GM21515 (cell line): Measurements from ENCODE around the gene ITGB6.

Experiments
- ATAC-seq: cut with Tn5 transposase; IDR thresholded peaks from one replicate; pipeline ENCODE4 v1.9.1; 2021; ENCODE audit not compliant: unreplicated experiment

ITGB6 gene

GRCh38 chr2:160222546-160223283, 22.6 kb upstream of the ITGB6 start:
- ATAC-seq, result no peak

DNA sequence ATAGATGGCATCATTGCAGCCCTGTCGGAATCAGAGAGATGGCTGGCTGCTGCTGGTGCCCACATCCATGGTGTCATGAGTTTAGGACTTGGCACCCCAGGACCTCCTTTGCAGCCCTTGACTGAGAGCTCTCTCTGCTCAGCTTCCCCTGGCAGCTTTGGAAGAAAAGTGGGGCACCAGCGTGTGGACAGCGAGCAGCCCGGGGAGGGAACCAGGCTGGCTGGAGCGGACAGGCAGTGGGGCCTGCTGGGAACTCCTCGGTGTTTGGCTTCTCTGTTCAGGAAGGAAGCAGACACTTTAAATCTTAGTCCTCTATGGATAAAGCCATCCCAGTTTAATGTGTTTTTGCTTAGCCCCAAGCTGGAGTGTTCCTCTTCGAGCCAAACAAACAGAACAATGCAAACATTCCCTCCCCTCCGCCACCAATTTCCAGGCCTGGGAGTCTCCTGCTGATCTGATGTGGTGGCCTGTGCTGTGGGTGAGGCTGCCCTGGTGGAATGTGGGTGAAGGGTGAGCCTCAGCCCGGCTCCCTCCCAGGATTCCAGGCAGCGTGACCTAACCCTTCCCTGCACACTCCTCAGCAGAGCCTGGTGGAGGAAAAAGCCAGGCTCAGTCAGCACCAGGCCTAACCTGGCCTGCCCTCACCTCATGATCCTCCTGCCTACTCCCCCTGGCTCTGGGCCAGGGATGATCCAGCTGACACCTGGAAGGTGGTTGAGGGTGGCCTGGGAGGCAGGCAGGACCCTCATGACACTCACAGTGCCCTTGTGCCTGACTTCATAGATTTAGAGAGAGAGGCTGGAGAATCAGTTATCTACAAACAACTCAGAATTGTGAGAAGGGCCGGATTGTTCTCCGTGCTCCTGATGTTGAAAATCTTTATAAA, 21.6 kb upstream of the ITGB6 start:
- ATAC-seq, result no peak

DNA sequence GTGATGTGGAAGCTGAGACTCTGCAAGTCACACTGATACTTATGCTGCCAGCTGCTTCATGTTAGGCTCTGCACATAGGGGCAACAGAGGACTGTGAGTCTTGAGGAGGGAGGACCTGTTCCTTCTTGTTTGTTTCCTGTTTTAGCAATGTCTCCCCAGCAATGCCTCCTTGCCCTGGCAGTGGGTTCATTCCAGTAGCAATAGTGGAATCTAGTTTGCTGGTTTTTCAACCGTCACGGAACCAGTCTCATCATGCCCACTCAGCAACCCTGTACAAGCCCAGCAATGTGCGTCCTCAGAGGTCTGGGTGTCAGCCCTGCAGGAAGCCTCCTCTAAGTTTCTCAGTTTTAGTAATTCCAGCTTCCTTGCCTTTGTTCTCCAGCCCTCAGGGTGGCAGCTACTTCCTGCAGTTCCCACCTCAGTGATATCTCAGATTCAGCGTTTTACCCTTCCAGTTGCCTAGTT, 20.5 kb upstream of the ITGB6 start:
- no peak for ATAC-seq

GRCh38 chr2:160220026-160220425, 20.0 kb upstream of the ITGB6 start:
- no peak for ATAC-seq

DNA sequence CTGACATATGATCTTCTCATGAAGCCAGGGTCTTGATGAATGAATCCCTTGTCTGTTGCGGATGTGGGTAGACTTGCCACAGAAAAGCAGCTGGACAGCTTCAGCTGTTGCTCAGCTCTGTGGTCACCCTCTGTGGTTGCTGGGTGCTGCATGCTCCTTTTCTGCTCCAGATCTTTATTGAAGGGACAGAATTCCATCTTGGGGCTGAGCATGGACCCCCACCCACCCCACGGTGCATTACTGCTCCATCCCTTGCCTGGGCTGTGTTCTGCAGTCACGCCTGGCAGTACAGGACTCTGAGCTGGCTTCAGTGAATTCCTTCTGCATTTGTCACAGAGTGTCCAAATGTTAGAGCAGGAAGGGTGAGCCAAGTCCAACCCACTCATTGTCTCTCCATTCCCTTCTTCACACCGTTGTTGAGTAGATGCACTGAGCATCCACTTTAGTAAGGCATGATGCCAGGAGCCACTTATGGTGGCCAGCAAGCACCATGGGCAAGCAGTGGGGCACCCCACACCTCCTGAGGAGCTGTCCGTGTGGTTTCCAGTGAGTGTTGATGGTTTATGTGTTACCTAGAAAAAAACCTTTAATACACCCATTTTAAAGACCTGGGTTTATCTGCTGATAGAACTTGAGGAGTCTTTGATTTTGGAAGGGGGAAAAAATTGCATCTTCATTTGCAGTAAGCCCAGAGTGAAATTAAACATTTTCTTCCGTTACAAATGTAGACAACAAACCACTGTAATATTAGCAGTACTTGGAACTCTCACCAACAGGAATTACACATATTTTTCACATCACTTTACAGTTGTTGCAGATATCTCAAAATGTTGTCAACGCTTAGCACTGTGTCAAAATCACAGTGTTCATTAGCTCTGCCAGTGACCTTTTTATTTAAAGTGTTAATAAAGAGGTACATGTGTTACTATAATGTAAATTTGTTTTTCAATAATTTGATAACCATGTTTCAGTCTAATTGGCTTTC, 14.7 kb upstream of the ITGB6 start:
- no peak for ATAC-seq

GRCh38 chr2:160213511-160213910, 13.4 kb upstream of the ITGB6 start:
- no peak for ATAC-seq

GRCh38 chr2:160210599-160211138, 10.6 kb upstream of the ITGB6 start:
- ATAC-seq, result peak; percentile 97

DNA sequence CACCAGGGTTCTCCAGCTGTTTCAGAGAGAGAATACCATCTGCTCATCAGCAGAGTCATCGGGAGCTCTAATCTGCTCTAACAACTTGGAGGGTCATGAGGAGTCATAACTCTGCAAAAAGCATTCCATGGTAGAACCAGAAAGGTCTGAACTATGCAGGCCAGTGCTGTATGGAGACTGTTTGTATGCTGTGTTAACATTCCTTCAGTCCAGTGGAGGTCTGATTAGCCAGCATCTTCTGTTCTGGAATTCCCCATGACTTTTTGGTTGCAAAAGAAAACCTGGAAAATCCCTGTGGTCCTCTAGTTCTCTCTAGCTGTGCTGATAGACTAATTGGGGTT, 9.4 kb upstream of the ITGB6 start:
- no peak for ATAC-seq

DNA sequence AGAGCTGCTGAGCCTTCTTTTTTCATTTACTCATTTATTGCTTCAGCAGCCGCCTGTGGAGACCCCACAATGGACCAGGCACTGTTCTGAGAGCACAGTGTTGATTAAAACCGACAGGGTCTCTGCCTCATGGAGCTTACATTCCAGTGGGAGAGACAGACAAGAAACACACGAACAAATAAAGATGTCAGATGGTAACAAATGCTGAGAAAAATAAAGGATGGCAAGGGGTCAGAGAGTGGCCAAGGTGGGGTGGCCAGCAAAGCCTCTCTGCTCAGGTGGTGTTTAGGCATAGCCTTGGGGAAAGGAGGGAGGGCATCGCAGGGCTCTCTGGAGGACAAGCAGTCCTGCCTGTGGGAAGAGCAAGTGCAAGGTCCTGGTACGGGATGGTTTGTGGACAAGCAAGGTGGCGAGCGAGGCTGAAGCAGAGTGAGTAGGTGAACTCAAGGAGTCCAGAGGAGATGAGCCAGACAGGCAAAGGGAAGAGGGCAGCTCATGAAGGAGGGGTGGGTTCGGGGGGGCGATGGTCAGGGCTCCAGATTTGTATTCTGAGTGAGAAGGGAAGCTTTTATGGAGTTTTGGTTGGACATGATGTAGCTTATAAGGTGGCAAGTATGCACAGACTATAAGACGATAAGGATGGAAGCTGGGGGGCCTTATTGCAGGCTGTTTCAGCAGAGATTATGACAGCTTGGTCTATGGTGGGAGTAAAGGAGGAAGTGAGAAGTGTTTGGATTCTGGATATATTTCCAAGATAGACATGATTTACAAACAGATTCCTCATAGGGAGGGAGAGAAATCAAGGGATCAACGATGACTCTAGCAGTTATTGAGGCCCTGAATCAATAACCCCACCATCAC, 8.8 kb upstream of the ITGB6 start:
- no peak for ATAC-seq

- no peak for ATAC-seq
These were observed 8.0 kb upstream of the ITGB6 start for GRCh38 chr2:160207804-160208654.

- ATAC-seq, result no peak
These were observed 7.2 kb upstream of the ITGB6 start for GRCh38 chr2:160207271-160207670.

- ATAC-seq, result no peak
These were observed 6.4 kb upstream of the ITGB6 start for GRCh38 chr2:160206436-160206835.

DNA sequence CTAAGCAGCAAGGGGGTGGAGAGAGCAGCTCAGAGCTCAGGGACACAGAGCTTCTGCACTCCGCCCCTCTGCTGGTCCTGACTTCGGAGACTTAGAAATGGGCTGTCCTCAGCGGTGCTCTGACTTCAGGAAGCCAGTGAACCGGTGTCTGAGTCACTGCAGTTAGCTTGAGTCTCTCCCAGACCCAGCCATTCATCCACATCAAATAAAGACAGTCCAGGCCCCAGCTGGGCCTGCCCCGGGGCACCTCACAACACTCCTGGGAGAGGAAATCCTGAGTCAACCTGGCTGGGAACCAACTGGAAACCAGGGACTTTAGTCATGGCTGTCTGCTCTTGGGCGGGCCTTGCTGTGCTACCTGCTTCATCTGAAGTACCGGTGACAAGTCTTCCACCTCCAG, 5.4 kb upstream of the ITGB6 start:
- ATAC-seq, result no peak

- ATAC-seq, result no peak
These were observed 3.4 kb upstream of the ITGB6 start for GRCh38 chr2:160203422-160203821.

GRCh38 chr2:160203007-160203406, 2.9 kb upstream of the ITGB6 start:
- no peak for ATAC-seq

DNA sequence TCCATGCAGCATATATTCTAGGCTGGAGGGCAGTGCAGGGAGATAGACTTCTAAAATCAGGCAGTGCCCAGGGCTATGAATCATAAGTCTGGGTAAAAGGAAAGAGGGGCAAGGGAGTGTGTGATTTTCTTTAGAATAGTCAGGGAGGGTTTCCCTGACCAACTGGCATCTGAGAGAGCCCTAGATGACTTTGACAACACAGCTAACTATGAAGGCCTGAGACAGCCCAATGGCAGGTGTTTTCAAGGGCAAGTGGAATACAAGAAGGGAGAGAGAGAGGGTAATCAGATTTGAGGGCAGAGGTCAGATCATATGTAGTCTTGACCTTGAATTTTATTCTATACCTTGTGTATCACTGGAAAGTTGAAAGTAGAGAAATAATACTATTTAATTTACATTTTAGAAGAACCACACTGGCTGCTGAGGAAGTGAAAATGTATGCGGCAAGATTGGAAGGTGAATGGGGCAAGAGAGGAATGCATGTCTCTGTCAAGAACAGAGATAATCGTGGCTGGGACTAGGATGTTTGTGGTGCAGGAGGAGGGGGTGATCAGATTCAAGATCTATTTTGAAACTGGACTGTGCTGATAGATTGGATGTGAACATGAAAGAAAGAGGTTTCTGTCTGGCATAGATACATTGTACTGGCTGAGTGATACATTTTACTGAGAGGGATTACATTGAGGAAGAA, 1.9 kb upstream of the ITGB6 start:
- no peak for ATAC-seq

GRCh38 chr2:160200921-160201320, 849 bp upstream of the ITGB6 start:
- ATAC-seq, result no peak

DNA sequence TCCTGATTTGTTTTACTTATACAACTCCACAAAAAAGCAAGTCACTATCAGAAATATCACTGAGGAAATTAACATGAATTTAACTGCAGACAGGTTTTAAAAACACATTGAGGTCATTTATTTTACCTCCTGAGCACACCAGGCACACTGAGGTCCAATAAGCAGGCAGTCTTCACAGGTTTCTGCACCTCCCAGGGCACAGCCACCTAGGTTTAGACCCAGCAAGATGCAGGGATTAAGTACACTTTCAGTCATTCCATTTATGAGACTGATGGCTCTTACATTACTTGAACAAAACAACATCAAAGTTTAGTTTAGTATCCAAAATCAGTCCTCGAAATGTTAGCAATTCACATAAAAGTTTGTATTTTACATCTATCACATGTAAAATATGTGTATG, 1.0 kb downstream of the ITGB6 start:
- no peak for ATAC-seq
